HepG2 (cell line): Measurements from ENCODE around the gene PARD3. TPM values are rescaled to one million over a fixed set of nuclear protein-coding genes. Genes with fewer than 3 reads are reported as not detected.

Experiments used
- ATAC-seq: fragments of 200-7000 bp; cut with Tn5 transposase; 3 replicates; pipeline ENCODE4 v1.9.1; 2020; ENCODE audit warnings: mild to moderate bottlenecking, moderate library complexity
- BruUV-seq: library from RNA; stranded (reverse); fragments of 400-500 nt; replicated peaks from 2 replicates; lab custom pipeline; 2021; lab: Mats Ljungman, UMichigan
- CTCF ChIA-PET: fragments of 300-600 bp; formaldehyde crosslinking; extraction: SDS; loops from one replicate; lab custom pipeline; 2021; ENCODE audit warnings: low total read pairs, inconsistent platforms, low intra/inter-chr PET ratio; lab: Yijun Ruan, JAX
- POLR2A ChIA-PET: fragments of 350-600 bp; sonication (Branson Sonifier 250); formaldehyde crosslinking; loops from one replicate; lab custom pipeline; 2020; ENCODE audit warnings: antibody characterized with exemption, inconsistent platforms; lab: Yijun Ruan, JAX
- DNase-seq: peaks from one replicate; pipeline ENCODE4 v3.0.0-alpha.2; 2015; ENCODE audit warnings: low spot score
- FAIRE-seq: peaks from 3 replicates; lab custom pipeline; 2011; peaks lifted over from hg19 to GRCh38; lab: Jason Lieb, UNC
- H2AFZ ChIP-seq: one replicate; pipeline ENCODE4 v1.6.1; 2011; ENCODE audit warnings: low read length, inconsistent platforms
- H3K27ac ChIP-seq: fragments of 300-600 bp; 3 replicates; pipeline ENCODE4 v1.8.0; 2011; ENCODE audit warnings: mixed run types, mild to moderate bottlenecking, mixed read lengths, low read length, inconsistent platforms; ENCODE audit not compliant: insufficient read depth; ENCODE audit errors: extremely low read length
- H3K27me3 ChIP-seq, 2 experiments: fragments of 200-600 bp in 1 of 2; 2 replicates in 1 of 2; 3 replicates in 1 of 2; pipeline versions ENCODE4 v1.6.0 to v1.8.0; 2011; ENCODE audit warnings: low read length in 2 of 2, mild to moderate bottlenecking in 2 of 2, moderate library complexity in 2 of 2, inconsistent platforms in 1 of 2; ENCODE audit not compliant: insufficient read depth in 2 of 2, control insufficient read depth in 1 of 2
- H3K36me3 ChIP-seq, 2 experiments: fragments of 200-600 bp in 1 of 2; replicated peaks in 1 of 2; 2 replicates in 1 of 2; 3 replicates in 1 of 2; pipeline versions ENCODE4 v1.5.1 to v1.8.0; 2011; ENCODE audit warnings: low read length in 2 of 2, inconsistent platforms in 1 of 2; ENCODE audit not compliant: insufficient read depth in 2 of 2, control insufficient read depth in 1 of 2
- H3K4me1 ChIP-seq: 2 replicates; pipeline ENCODE4 v1.5.1; 2012; ENCODE audit warnings: low read length, inconsistent platforms; ENCODE audit not compliant: insufficient read depth
- H3K4me2 ChIP-seq: 2 replicates; pipeline ENCODE4 v1.6.0; 2011; ENCODE audit warnings: low read depth, low read length, inconsistent platforms
- H3K4me3 ChIP-seq, 3 experiments: fragments of 200-600 bp in 1 of 3; sonication (generic), shearing (Covaris generic) in 1 of 3; replicated peaks in 1 of 3; 2 replicates each; pipeline ENCODE4 v1.5.1; 2011 to 2016; ENCODE audit warnings: low read length in 3 of 3, inconsistent platforms in 2 of 3, low read depth in 2 of 3, mild to moderate bottlenecking in 2 of 3, control low read depth in 1 of 3, mixed read lengths in 1 of 3; ENCODE audit not compliant: insufficient read depth in 1 of 3
- H3K79me2 ChIP-seq: one replicate; pipeline ENCODE4 v1.6.1; 2011; ENCODE audit warnings: low read length, inconsistent platforms; ENCODE audit not compliant: insufficient read depth
- H3K9ac ChIP-seq: 2 replicates; pipeline ENCODE4 v1.6.0; 2011; ENCODE audit warnings: mild to moderate bottlenecking, low read depth, low read length, inconsistent platforms; ENCODE audit not compliant: insufficient read depth
- H3K9me3 ChIP-seq: 2 replicates; pipeline ENCODE4 v1.5.1; 2012; ENCODE audit warnings: mild to moderate bottlenecking, low read length
- H4K20me1 ChIP-seq: 2 replicates; pipeline ENCODE4 v1.6.0; 2011; ENCODE audit warnings: inconsistent platforms, mild to moderate bottlenecking, low read length, moderate library complexity; ENCODE audit not compliant: insufficient read depth
- GTF2F1 ChIP-seq: fragments of 150-350 bp; IDR thresholded peaks from 2 replicates; pipeline ENCODE4 v1.6.1; 2014; ENCODE audit warnings: low read length
- HDAC2 ChIP-seq: sonication (generic); formaldehyde crosslinking; IDR thresholded peaks from 2 replicates; pipeline ENCODE4 v1.4.0; 2020; ENCODE audit warnings: missing genetic modification reagents
- MXD1 ChIP-seq: sonication (generic); formaldehyde crosslinking; IDR thresholded peaks from 2 replicates; pipeline ENCODE4 v1.4.0; 2020; ENCODE audit warnings: mild to moderate bottlenecking, missing genetic modification reagents
- NR1H2 ChIP-seq: sonication (generic); formaldehyde crosslinking; IDR thresholded peaks from 2 replicates; pipeline ENCODE4 v1.8.1; 2022; ENCODE audit warnings: low read depth, missing genetic modification reagents, borderline replicate concordance
- NR2C2 ChIP-seq: sonication (generic); formaldehyde crosslinking; IDR thresholded peaks from 2 replicates; pipeline ENCODE4 v1.4.0; 2020; ENCODE audit warnings: missing genetic modification reagents, mild to moderate bottlenecking, moderate library complexity, borderline replicate concordance
- SMARCE1 ChIP-seq: fragments of 450-650 bp; IDR thresholded peaks from 2 replicates; pipeline ENCODE4 v1.6.1; 2017; ENCODE audit warnings: borderline replicate concordance
- XRCC5 ChIP-seq: fragments of 200-400 bp; formaldehyde crosslinking; optimal IDR thresholded peaks from 2 replicates; pipeline ENCODE3; 2017; ENCODE audit warnings: mild to moderate bottlenecking, low read length
- ZC3H13 ChIP-seq: sonication (generic); formaldehyde crosslinking; IDR thresholded peaks from 2 replicates; pipeline ENCODE4 v1.8.1; 2023; ENCODE audit warnings: mild to moderate bottlenecking, missing genetic modification reagents, moderate library complexity
- ZNF362 ChIP-seq: sonication (generic); formaldehyde crosslinking; IDR thresholded peaks from 2 replicates; pipeline ENCODE4 v1.4.0; 2020; ENCODE audit warnings: missing genetic modification reagents, mild to moderate bottlenecking, borderline replicate concordance
- ZNF597 ChIP-seq: sonication (generic); formaldehyde crosslinking; IDR thresholded peaks from 2 replicates; pipeline ENCODE4 v1.5.0; 2020; ENCODE audit warnings: missing genetic modification reagents
- ZNF616 ChIP-seq: sonication (generic); formaldehyde crosslinking; IDR thresholded peaks from 2 replicates; pipeline ENCODE4 v1.5.0; 2020; ENCODE audit warnings: low read depth, mild to moderate bottlenecking, missing genetic modification reagents
- WGBS: methylation state at CpG from one replicate; pipeline ENCODE4 v1.1.6; 2017; ENCODE audit warnings: low lambda C conversion rate; 5-methylcytosine and 5-hydroxymethylcytosine counted together
- in situ Hi-C: cut with HindIII; loops from 2 replicates; pipeline ENCODE4 v1.10.0; 2017; ENCODE audit warnings: low pct_unique_long_range_greater_than_20kb; ENCODE audit not compliant: extremely low pct_ligation_motif_present
- intact Hi-C: fragments of 100-400 bp; cut with micrococcal nuclease; formaldehyde crosslinking; loops from one replicate; pipeline ENCODE4 v1.10.0; 2022; ENCODE audit not compliant: unreplicated experiment
- polyA plus RNA-seq, 8 experiments: library from polyadenylated mRNA; depleted of rRNA in 3 of 8; stranded (reverse) in 7 of 8; unstranded in 1 of 8; fragments of >200 nt; fragmentation: Illumina TruSeq in 4 of 8; extraction: Trizol in 4 of 8; gene quantifications; 2 replicates each; pipeline versions ENCODE4 v1.2.1 to v1.2.3, GENCODE V29; 2011 to 2016; ENCODE audit warnings: low read depth in 4 of 8, missing spikeins in 1 of 8, mixed read lengths in 1 of 8; ENCODE audit not compliant: insufficient read depth in 1 of 8
- total RNA-seq, 5 experiments: library from RNA; depleted of rRNA; stranded (reverse); fragments of >200 nt; fragmentation: Illumina TruSeq; extraction: Trizol; gene quantifications; 2 replicates each; pipeline ENCODE4 v1.2.3, GENCODE V29; 2016; ENCODE audit warnings: low read depth in 1 of 5
- TF ChIP-seq, protein P1 (sequence below): sonication (generic); formaldehyde crosslinking; IDR thresholded peaks from 2 replicates; pipeline ENCODE4 v1.4.0; 2020; ENCODE audit warnings: missing genetic modification reagents
- TF ChIP-seq, protein P2 (sequence below): sonication (generic); formaldehyde crosslinking; IDR thresholded peaks from 2 replicates; pipeline ENCODE4 v1.4.0; 2020; ENCODE audit warnings: low read depth, missing genetic modification reagents

Gene PARD3
- total and polyA plus RNA-seq, 2 of the 13 experiments (the other 11 are each of a cell fraction or from before 2014, with no cell fraction given) = 40.9 to 60.0 TPM

GRCh38 chr10:34812771-34813170 lies 2.3 kb downstream of the PARD3 start:
- Histone ChIP-seq H3K36me3 (peaks cover 0 to 3% of the 10 kb centered on the region in 2 experiments; a peak in 3 of 5 replicates), H3K27me3 (no peaks in the 10 kb centered on the region), H3K4me2 (peak overlapping the region; percentile 81), H3K27ac (no peak overlapping the region), H3K9ac (0 out of 2 replicates have a peak overlapping the region, but pooled peaks have one; percentile 91), H3K4me1 (peaks cover 74% of the 10 kb centered on the region), H3K79me2 (peaks cover 66% of the 10 kb centered on the region), H2AFZ (no peak overlapping the region), H3K4me3 (peak overlapping the region; percentile 74 to 93 (median 85)), H4K20me1 (peaks cover 50% of the 10 kb centered on the region), H3K9me3 (no peaks in the 10 kb centered on the region)
- in situ Hi-C loops (no loop called here), intact Hi-C loops (loop anchor here (5.0 kb wide), 1 partner anchor 75 kb away; no protein-coding TSS in a partner anchor)
- DNase-seq = no peak
- 75% methylated on average over 5 of the region's 5 CpGs for WGBS
- ChIA-PET CTCF (no interaction called here), POLR2A (interaction anchor here (1.8 kb wide), 1 partner anchor 12 kb away, joined by 4 read pairs; no protein-coding TSS in a partner anchor)
- no peak for ATAC-seq
- no peak for FAIRE-seq
- no TSS peak for BruUV-seq
- TF ChIP-seq ZC3H13 (no peak), MXD1 (CRISPR knock-in tag) (no peak), NR1H2 (CRISPR knock-in tag) (no peak), NR2C2 (no peak), ZNF597 (CRISPR knock-in tag) (no peak), ZNF616 (CRISPR knock-in tag) (no peak), XRCC5 (no peak), GTF2F1 (no peak), ZNF362 (CRISPR knock-in tag) (no peak), SMARCE1 (no peak), HDAC2 (CRISPR knock-in tag) (no peak)
- TF ChIP-seq, protein P1, sequence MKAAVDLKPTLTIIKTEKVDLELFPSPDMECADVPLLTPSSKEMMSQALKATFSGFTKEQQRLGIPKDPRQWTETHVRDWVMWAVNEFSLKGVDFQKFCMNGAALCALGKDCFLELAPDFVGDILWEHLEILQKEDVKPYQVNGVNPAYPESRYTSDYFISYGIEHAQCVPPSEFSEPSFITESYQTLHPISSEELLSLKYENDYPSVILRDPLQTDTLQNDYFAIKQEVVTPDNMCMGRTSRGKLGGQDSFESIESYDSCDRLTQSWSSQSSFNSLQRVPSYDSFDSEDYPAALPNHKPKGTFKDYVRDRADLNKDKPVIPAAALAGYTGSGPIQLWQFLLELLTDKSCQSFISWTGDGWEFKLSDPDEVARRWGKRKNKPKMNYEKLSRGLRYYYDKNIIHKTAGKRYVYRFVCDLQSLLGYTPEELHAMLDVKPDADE (CRISPR knock-in tag) = no peak
- TF ChIP-seq, protein P2, sequence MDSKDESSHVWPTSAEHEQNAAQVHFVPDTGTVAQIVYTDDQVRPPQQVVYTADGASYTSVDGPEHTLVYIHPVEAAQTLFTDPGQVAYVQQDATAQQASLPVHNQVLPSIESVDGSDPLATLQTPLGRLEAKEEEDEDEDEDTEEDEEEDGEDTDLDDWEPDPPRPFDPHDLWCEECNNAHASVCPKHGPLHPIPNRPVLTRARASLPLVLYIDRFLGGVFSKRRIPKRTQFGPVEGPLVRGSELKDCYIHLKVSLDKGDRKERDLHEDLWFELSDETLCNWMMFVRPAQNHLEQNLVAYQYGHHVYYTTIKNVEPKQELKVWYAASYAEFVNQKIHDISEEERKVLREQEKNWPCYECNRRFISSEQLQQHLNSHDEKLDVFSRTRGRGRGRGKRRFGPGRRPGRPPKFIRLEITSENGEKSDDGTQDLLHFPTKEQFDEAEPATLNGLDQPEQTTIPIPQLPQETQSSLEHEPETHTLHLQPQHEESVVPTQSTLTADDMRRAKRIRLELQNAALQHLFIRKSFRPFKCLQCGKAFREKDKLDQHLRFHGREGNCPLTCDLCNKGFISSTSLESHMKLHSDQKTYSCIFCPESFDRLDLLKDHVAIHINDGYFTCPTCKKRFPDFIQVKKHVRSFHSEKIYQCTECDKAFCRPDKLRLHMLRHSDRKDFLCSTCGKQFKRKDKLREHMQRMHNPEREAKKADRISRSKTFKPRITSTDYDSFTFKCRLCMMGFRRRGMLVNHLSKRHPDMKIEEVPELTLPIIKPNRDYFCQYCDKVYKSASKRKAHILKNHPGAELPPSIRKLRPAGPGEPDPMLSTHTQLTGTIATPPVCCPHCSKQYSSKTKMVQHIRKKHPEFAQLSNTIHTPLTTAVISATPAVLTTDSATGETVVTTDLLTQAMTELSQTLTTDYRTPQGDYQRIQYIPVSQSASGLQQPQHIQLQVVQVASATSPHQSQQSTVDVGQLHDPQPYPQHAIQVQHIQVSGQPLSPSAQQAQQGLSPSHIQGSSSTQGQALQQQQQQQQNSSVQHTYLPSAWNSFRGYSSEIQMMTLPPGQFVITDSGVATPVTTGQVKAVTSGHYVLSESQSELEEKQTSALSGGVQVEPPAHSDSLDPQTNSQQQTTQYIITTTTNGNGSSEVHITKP (CRISPR knock-in tag) = no peak
